HG02642 (cell line): Measurements from ENCODE around the gene CSTF2.
"Not testable (repeated sequence)": the region's sequence is repeated elsewhere in the genome, so short reads cannot be mapped to it uniquely, and the experiment has no call there.

Source experiments
- ATAC-seq: cut with Tn5 transposase; IDR thresholded peaks from one replicate; pipeline ENCODE4 v1.9.1; 2021; ENCODE audit warnings: mild to moderate bottlenecking; ENCODE audit not compliant: unreplicated experiment, poor library complexity

CSTF2 gene, protein sequence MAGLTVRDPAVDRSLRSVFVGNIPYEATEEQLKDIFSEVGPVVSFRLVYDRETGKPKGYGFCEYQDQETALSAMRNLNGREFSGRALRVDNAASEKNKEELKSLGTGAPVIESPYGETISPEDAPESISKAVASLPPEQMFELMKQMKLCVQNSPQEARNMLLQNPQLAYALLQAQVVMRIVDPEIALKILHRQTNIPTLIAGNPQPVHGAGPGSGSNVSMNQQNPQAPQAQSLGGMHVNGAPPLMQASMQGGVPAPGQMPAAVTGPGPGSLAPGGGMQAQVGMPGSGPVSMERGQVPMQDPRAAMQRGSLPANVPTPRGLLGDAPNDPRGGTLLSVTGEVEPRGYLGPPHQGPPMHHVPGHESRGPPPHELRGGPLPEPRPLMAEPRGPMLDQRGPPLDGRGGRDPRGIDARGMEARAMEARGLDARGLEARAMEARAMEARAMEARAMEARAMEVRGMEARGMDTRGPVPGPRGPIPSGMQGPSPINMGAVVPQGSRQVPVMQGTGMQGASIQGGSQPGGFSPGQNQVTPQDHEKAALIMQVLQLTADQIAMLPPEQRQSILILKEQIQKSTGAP

DNA sequence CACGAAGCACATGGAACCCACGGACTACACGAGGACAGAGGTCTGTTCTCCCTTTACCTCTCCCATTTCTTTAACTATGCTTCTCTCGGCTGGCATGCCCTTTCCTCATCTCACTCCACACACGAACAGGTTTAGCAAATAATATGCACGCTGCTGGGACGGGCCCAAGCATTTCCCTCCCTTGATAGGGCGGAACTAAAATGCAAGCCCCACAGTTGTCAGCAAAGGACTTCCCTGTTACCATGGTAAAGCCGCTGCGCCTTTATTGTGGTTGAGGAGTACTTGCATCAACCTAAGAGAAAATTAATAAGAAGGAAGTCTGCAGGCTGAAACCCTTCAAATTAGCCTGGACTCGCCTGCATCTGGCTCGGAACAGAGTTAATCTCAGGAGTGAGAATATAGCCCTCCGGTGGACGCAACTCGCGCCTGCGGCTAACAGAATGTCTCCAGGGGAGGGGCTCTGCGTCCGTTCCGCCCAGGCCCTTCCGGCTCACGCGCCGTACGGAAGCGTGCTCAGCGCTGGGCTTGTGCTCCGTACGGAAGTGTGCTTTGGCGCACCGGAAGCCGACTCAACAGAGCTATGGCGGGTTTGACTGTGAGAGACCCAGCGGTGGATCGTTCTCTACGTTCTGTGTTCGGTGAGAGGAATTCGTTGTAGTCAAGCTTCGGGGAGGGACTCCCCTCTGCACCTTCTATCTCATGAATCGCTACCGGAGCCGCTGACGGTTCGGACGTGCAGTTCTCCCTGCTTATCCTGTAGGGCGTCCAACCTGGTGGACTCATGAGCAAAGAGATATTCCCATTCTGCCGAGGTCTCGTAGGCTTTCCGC is at the start of gene CSTF2:
Gene CSTF2, plus strand, starts transcription at position 555 of the 830 bp plus-strand sequence. Its CDS starts 26 bp downstream, at position 581.
- peak; percentile 100 for ATAC-seq

DNA sequence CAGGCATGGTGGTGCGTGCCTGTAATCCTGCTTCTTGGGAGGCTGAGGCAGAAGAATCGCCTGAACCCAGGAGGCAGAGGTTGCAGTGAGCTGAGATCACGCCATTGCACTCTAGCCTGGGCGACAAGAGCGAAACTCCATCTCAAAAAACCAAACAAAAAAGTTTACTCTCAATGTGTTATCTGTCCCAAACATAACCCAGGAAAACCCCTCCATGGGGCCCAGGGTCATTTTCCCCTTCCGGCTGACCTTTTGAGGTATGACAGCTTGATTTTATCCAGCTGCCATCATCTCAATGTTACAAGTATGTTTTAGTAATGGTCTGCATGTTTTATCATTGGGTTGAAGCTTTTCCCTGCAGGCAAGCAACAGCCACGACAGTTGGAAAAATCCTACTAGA is 23.8 kb upstream of the CSTF2 start:
- not testable (repeated sequence) for ATAC-seq

DNA sequence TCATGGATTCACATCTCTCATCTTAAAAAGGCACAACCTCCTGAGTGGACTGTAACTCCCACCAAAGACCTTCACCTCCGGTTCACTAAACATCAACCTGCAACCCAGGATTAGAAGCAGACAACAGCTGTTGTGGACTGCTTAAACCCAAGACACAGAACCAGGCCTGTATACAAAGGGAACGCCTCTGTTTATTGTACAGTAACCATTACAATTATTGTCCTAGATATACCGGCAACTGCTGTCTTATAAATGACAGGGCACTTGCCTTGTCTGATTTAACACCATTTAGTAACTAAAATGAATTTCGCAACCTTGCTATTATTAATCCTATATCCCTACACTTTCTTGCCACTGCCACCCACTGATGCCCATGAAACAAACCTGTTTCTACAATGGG is 22.8 kb upstream of the CSTF2 start:
- no peak for ATAC-seq

DNA sequence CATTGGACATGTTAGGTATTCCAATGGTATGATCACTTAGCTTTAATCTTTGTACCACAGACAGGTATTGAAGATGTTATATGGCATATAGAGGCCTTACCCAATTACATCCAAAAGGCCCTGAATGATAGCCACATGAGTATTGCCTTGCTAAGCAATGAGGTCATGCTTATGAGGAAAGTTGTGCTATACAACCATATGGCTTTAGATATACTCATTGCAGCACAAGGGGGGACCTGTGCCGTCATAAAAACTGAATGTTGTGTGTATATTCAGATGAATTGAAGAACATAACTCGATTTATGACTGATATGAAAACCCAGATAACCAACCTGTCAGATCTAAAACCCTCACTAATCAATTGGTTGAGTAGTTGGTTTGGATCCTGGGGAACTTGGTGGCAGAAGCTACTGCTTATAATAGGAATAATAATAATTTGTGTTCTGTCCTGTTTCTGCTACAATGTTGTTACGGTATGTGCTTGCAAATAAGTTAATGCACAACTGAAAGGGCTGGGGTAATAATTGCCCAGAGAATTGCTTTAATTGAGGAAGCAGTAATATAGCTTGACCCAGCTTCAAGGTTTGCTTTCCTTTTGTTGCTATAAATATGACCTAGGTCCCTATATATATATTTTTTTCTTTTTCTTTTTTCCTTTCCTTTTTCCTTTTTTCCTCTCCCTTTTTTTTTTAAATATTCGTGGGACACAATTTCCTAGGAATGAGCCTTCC is 21.5 kb upstream of the CSTF2 start:
- no peak for ATAC-seq

DNA sequence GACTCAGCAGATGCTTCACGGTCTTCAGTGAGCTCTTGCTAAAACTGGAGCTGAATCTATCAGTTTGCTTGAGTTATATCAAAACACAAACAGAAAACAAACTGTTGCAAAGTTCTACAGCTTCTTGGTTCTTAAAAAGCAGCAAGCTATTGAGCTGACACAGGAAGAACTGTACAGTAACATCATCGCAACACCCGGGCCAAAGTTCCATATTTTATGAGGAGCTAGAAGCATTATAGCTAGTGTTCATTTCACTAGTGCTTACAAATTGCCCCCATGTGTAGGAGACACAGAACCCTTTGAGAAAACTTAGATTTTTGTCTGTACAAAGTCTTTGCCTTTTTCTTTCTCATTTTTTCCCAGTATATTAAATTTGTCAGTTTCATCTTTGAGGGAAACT is 17.3 kb upstream of the CSTF2 start:
- no peak for ATAC-seq

DNA sequence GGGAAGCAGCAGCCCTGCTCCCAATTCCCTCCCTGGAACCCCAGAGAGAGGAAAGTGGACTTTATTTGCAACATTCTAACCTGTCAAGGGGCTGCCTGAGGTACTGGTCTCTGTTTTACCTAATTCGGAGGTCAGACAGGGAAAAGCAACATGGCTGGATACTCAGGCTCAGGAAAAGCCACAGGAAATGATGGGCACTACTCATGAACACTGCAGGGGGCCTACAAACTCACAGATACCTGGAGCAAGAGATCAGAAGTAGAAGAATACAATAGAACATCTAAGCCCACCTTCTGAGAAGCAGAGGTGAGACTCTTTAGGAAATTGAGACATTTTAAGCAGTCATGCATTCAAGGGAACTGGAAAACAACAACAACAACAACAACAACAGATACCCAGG is 15.4 kb upstream of the CSTF2 start:
- ATAC-seq, result no peak

DNA sequence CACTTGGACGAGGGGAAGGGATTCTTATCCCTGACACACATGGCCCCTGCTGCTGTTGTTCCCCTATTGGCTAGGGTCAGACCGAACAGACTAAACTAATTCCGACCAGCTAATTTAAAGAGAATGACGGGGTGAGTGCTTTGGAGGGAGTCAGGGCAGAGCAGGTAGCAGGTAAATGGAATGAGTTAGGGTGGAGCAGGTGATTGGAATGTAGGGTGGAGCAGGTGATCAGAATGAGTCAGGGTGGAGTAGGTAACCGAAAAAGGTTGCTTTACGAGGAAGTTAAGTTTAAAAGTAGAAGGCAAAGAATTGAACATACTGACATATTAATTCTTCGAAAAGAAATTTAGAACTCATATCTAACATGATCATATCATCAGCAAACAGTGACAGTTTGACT is 11.9 kb upstream of the CSTF2 start:
- ATAC-seq, result not testable (repeated sequence)

DNA sequence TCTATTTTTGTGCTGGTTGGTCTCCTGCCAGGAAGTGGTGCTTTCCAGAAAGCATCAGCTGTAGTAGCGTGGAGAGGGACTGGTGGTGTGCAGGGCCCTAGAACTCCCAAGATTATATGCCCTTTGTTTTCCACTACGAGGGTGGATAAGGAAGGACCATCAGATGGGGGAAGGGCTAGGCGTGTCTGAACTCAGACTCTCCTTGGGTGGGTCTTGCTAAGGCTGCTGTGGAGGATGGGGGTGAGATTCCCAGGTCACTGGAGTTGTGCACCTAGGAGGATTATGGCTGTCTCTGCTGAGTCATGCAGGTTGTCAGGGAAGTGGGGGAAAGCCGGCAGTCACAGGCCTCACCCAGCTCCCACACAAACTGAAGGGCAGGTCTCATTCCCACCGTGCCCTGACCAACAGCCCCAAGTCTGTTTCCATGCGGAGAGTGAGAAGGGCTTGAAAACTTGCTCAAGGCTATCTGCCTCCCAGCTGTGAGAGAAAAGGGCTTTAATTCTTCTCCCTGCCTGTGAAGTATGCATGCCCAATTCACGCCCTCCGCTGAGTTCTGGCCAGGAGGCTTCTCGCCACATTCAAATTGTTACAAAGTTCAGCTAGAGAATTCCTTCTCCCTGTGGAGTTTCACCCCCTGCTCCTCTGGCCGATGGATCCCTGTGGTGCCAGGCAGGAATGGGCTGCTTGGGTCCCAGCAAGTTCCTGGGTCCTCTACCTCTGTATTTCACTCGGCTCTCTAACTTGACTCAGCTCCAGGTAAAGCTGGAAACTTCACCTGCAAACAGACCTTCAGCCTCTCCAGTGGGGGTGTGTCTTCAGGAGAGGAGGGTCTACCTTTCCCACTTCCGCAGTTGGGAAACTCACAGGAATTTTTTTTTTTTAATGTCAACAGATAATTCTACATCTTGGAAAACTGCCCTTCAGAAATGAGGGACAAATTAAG is 7.7 kb upstream of the CSTF2 start:
- no peak for ATAC-seq

DNA sequence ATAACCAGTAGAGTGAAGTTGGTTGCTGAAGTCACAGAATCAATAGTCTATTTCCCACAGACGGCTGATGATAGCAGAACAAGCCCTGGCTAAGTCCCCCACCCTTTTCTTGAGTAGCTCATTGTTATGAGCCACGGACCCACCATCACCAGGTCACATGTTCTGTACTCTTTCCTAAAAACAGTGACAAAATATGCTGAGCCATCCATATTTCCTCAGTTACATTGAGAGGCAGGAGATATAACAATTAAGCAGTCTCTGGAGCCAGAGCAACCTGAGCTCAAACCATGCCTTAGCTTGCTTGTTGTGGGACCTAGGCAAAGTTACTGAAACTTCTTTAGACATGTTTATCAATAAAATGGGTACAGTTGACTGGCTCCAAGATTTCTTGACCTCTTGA is 2.9 kb upstream of the CSTF2 start:
- no peak for ATAC-seq

DNA sequence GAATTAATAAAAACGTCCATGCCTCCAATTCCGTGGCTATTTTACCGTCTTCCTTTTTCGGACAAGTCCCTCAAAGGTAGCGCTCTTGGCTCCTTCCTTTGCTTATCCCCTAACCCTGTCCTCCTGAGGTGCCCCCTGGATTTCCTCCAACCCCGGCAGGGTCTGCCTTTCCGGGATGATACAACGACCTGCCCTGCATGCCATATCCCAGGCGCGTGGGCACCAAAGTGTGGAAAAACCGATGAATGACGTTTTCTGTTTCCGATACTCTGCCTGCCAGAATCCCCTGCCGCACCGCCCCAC is 706 bp upstream of the CSTF2 start:
- no peak for ATAC-seq

DNA sequence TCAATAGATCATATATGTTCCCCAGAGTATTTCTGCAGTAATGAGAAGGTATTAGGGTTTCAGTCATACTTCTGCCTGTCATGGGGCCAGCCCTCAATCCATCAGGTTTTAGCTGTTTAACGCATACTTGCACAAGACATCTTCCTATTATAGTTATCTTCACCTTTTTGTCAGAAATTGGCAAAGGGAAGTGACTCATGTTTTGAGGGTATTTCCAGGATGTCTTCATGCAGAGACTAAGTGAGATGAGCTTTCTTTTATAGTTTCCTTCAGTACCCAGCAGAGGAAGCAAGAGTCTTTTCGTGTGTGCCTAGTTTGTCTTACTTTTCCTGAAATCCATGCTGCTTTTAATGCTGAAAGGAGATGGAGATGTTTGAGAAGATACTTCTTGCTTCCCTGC is 9.5 kb downstream of the CSTF2 start:
- peak; percentile 75 for ATAC-seq

DNA sequence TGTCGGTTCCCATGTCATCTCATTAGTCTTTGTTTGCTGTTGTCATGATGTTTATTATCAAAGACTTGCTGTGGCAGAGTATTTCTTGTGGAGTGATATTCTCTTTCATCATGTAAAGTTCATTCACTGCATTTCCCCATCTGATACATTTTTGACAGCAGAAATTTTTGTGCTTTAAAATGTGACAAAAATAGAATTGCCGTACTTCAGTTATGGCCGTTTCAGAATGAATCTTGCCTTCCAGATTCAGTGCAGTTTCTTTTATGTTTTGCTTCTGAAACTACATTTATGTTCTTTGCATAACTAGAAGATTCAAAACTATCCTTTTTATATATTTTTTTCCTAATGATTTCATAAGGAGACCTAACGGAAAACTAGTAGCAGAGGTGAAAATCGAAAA is 10.0 kb downstream of the CSTF2 start:
- peak; percentile 42 for ATAC-seq

DNA sequence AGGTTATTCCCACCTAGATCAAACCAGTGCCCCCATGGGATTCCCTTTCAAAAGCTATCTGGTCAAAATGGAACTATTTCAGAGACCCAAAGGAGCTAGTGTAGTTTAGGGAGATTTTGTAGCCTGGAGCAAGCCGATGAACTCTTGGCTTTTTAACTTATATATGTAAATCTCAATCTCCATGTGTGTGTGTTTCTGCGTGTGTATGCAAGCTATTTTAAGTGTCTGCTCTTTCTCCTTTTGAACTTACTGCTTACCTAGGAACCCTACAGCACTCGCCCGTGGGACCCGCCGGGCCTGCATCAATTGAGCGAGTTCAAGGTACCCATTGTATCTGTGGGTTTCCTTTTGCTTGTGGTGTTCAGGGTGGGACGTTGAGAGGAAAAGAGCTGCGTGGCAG is 10.4 kb downstream of the CSTF2 start:
- ATAC-seq, result peak; percentile 65

DNA sequence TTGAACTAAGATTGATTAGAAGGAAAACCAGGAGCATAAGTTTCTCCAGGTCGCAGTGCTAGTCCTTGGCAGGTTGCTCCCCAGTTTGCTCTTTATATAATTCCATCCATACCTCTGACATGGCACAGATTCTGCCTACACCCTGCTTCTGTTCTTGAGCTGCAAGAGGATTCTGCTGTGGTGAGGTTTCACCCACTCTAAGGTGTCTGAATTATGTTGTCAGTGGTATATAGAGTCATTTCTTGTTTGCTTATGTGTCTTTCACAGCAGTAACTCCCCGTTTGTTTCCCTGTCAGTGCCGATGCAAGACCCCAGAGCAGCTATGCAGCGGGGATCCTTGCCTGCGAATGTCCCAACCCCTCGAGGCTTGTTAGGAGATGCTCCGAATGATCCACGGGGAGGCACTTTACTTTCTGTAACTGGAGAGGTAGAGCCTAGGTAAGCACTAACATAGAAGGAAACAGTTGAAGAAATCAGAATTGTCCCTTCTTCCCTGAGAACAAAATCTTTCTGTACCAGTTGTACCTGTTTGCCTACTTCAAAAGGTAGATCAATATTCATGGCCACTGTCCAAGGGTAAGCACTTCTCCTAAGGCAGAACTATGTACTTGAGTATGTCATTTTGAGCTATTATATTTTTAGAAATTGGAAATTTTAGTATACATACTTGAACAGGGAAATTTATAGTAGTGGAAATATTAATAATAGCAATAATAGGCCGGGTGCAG is 11.2 kb downstream of the CSTF2 start:
- no peak for ATAC-seq

DNA sequence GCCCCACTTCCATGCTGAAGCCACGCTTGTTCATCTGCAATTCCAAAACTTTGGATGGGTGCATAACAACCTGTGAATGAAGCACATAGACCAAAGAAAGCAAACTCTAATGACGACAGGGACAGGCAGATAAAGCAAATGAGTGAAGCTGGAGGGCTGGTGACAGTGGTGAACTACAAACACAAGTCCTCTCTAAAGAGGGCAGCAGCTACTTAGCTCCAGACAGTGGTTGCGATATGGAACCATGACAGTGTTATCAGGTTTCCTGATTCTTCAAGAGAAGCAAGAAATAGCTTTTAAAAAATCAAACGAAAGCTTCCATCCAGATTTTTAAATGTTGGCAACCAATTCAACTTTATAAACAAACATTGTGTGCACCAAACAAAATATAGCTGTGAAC is 30.1 kb downstream of the CSTF2 start:
- ATAC-seq, result no peak

DNA sequence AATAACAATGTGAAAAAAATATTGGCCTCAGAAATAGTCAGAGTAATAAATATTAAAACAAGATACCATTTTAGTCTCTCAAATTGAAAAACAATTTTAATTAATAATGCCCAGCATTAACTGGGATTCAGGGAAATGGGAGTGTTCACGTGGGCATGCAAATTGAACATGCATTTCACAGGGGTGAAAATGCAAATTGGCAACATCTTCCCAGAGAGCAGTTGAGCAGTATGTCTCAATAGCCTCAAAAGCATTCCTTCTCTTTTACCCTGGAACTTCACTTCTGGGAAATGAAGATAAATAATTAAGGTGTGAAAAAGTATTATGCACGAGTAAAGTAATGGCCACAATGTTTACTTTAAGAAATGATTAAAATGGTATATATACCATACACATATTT is 32.6 kb downstream of the CSTF2 start:
- ATAC-seq, result no peak

DNA sequence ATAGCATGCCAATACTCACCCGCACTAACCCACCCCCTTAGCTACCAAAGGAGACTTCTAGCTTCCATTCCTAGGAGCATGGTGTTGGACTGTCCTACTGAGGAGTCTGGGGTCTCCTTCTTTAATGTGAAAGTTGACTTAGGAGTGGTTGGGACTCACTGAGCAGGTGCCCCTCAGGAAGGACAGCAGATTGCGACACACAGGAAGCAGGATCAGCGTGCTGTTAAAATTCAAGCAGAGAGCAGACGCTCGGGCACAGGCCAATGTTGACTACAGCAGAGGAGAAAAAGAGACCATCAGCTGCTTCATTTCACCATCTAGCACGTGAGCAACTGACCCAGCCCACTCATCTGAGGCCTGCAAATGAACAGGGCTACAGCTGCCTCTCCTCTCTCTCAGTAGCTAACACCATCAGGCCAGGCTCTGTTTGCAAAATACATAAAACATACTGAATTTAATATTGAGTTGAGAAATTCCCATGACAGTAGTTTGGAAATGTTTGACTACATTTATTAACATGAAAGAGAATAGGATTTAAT is 43.2 kb downstream of the CSTF2 start:
- no peak for ATAC-seq

DNA sequence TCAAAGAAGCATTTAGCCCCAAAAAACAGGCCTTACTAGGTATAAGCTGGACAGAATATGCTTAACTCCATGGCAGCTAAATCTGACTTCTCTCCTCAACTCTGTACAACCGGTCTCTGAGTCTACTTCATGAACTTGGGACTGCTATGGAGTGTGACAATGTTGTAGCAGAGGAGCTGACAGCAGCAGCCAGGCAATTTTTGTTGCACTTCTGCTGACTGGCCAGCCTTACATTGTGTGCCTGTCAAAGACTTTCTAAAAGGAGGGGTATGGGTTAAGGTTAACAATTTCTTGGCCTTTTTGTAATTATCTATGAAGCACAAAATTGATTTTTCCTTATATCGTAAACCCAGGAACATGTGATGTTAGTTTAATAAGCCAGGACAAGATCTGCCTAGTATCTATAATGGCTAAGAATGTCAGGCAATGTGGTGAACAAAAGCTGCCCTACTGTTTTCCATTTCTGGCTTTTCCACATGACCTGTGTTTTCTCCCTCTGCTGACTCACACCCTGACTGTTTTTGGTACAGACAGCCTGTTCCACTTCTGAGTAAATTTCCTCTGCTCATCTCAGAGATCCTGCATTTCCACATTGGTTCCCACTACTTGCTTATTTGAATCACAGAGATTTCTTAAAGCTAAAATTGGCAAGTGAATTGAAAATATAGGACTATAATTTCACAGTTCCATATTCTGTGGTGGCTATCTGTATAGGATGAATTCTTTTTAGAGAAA is 44.6 kb downstream of the CSTF2 start:
- ATAC-seq, result no peak
